ENCODE data around the gene C4A.
"Not testable (repeated sequence)": the region's sequence is repeated elsewhere in the genome, so short reads cannot be mapped to it uniquely, and the experiment has no call there.

C4A gene

DNA sequence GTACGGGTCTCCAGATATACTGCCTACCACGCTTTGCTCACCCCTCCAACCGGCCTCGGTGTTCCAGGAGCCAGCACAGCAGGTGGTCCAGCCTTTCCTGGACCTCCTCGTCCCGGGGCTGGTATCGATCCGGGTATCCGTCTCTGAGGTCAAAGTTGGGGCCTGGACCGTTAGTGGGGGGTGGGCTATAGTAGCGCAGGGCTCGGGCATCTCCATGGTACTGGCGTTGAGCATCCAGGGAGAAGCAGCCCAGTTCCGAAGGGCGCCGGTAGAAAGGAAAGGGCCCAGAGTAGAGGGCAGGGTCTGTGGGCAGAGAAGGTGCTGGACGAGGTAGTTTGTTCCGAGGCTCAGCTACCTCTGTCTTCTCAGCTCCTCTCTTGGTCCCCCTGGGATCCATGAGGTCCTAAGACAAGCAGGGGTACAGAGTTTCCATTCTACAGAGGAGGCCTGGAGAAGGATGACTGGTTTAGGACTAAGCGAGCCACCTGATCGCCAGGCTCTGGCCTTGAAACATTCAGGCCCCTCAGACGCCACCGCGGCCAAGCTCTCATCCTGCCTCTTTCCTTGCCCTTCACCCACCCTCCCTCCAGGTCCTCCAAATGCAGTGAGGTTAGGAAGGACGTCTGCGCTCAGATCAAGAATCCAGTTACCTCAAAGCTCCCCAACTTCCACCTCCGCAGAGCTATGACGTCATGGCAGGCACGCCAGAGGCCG, 10.4 kb upstream of the C4A start:
- no peak for DNase-seq (ENCODE audit: low read depth in 1 of 2, low spot score in 1 of 2)
- H3K27me3 ChIP-seq (ENCODE audit: insufficient read depth, poor library complexity, severe bottlenecking) = no peaks in the 10 kb centered on the region
- H3K27ac ChIP-seq (replicated peaks) = peak overlapping the region; percentile 93
- TF ChIP-seq POLR2AphosphoS5 (IDR thresholded peaks at IDR 0.05; ENCODE audit: low read depth) (no peak; the same call in 1 of the 2 replicates), SPI1 (IDR thresholded peaks at IDR 0.05; ENCODE audit: borderline replicate concordance, low read depth) (no peak), GABPA (IDR thresholded peaks at IDR 0.05; ENCODE audit: low read depth) (no peak)
- TF ChIP-seq, protein P1, sequence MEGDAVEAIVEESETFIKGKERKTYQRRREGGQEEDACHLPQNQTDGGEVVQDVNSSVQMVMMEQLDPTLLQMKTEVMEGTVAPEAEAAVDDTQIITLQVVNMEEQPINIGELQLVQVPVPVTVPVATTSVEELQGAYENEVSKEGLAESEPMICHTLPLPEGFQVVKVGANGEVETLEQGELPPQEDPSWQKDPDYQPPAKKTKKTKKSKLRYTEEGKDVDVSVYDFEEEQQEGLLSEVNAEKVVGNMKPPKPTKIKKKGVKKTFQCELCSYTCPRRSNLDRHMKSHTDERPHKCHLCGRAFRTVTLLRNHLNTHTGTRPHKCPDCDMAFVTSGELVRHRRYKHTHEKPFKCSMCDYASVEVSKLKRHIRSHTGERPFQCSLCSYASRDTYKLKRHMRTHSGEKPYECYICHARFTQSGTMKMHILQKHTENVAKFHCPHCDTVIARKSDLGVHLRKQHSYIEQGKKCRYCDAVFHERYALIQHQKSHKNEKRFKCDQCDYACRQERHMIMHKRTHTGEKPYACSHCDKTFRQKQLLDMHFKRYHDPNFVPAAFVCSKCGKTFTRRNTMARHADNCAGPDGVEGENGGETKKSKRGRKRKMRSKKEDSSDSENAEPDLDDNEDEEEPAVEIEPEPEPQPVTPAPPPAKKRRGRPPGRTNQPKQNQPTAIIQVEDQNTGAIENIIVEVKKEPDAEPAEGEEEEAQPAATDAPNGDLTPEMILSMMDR (IDR thresholded peaks at IDR 0.05; ENCODE audit: insufficient read depth, low read length) = no peak
- TF ChIP-seq, protein P2, sequence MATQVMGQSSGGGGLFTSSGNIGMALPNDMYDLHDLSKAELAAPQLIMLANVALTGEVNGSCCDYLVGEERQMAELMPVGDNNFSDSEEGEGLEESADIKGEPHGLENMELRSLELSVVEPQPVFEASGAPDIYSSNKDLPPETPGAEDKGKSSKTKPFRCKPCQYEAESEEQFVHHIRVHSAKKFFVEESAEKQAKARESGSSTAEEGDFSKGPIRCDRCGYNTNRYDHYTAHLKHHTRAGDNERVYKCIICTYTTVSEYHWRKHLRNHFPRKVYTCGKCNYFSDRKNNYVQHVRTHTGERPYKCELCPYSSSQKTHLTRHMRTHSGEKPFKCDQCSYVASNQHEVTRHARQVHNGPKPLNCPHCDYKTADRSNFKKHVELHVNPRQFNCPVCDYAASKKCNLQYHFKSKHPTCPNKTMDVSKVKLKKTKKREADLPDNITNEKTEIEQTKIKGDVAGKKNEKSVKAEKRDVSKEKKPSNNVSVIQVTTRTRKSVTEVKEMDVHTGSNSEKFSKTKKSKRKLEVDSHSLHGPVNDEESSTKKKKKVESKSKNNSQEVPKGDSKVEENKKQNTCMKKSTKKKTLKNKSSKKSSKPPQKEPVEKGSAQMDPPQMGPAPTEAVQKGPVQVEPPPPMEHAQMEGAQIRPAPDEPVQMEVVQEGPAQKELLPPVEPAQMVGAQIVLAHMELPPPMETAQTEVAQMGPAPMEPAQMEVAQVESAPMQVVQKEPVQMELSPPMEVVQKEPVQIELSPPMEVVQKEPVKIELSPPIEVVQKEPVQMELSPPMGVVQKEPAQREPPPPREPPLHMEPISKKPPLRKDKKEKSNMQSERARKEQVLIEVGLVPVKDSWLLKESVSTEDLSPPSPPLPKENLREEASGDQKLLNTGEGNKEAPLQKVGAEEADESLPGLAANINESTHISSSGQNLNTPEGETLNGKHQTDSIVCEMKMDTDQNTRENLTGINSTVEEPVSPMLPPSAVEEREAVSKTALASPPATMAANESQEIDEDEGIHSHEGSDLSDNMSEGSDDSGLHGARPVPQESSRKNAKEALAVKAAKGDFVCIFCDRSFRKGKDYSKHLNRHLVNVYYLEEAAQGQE (IDR thresholded peaks at IDR 0.05; ENCODE audit: insufficient replicate concordance, low read depth) = no peak
- peak overlapping the region; percentile 82 for H3K4me3 ChIP-seq (replicated peaks; ENCODE audit: insufficient read depth, low read length)

DNA sequence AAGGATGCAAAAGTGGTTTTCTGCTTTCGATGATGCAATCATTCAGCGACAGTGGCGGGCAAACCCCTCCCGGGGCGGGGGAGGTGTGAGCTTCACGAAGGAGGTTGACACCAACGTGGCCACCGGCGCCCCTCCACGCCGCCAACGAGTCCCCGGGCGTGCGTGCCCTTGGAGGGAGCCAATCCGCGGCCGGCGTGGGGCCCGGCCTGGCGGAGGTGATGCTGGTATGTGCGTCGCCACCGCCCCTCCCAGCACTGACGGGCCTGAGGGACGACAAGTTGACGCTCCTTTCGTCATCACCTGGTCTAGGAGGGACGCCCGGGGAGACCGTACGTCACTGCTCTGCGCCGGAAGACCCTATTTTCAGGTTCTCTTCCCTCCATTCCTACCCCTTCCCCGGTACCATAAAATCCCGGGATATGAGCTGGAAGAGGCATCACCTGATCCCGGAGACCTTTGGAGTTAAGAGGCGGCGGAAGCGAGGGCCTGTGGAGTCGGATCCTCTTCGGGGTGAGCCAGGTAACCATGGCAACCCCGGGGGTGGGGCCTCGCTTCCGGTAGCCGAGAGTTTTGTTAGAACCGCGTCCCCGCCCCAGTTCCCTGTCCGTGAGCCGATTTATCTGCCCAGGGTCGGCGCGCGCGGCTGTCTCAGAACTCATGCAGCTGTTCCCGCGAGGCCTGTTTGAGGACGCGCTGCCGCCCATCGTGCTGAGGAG, 9.7 kb upstream of the C4A start, which contains the start of gene DXO:
Gene DXO (minus strand): TSS at position 146 of the 716 bp plus-strand sequence. CDS start 463 bp downstream, outside the sequence.
- TF ChIP-seq POLR2AphosphoS5 (IDR thresholded peaks at IDR 0.05; ENCODE audit: low read depth) (peak; percentile 39; the same call in 1 of the 2 replicates), SPI1 (IDR thresholded peaks at IDR 0.05; ENCODE audit: borderline replicate concordance, low read depth) (no peak), GABPA (IDR thresholded peaks at IDR 0.05; ENCODE audit: low read depth) (peak; percentile 83)
- TF ChIP-seq, protein P2 (IDR thresholded peaks at IDR 0.05; ENCODE audit: insufficient replicate concordance, low read depth) = no peak
- TF ChIP-seq, protein P1 (IDR thresholded peaks at IDR 0.05; ENCODE audit: insufficient read depth, low read length) = no peak
- peak within 1 kb of the TSS; percentile 82 for H3K4me3 ChIP-seq (replicated peaks; ENCODE audit: insufficient read depth, low read length)
- H3K27ac ChIP-seq (replicated peaks) = peak within 1 kb of the TSS; percentile 93
- no peaks in the 10 kb centered on the region for H3K27me3 ChIP-seq (ENCODE audit: insufficient read depth, poor library complexity, severe bottlenecking)
- peak; percentile 99 to 100 for DNase-seq (ENCODE audit: low read depth in 1 of 2, low spot score in 1 of 2)

DNA sequence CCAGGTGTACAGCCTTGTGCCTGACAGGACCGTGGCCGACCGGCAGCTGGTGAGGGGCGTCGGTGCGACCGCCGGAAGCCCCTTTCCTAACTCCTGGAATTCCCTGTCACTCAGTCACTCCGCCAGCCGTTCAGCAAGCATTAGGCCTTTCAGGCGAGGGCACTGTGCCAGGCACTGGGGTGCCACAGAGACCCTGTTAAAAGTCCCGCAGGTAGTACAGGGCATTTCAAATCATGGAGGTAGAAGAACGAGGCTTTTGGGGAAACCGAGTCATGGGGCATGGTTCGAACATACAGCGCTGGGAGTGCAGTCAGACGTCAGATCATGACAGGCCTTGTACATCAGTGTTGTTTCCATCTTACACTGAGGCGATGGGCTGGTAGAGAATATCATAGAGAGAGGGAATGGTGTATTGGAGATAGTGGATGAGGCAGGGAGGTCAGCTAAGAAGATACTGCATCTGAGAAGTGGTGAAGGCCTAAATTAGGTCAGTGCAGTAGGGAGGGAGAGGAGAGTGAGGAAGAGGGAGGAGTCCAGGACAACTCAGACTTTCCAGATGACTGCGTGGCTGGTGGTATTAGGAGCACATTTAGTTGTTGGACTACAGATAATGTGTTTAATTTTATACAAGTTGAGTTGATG, 9.0 kb upstream of the C4A start:
- no peak for DNase-seq (ENCODE audit: low read depth in 1 of 2, low spot score in 1 of 2)
- H3K4me3 ChIP-seq (replicated peaks; ENCODE audit: insufficient read depth, low read length) = peak overlapping the region; percentile 82
- H3K27me3 ChIP-seq (ENCODE audit: insufficient read depth, poor library complexity, severe bottlenecking) = no peaks in the 10 kb centered on the region
- peak overlapping the region; percentile 93 for H3K27ac ChIP-seq (replicated peaks)
- TF ChIP-seq, protein P2 (IDR thresholded peaks at IDR 0.05; ENCODE audit: insufficient replicate concordance, low read depth) = no peak
- TF ChIP-seq GABPA (IDR thresholded peaks at IDR 0.05; ENCODE audit: low read depth) (no peak), POLR2AphosphoS5 (IDR thresholded peaks at IDR 0.05; ENCODE audit: low read depth) (no peak), SPI1 (IDR thresholded peaks at IDR 0.05; ENCODE audit: borderline replicate concordance, low read depth) (no peak)
- TF ChIP-seq, protein P1 (IDR thresholded peaks at IDR 0.05; ENCODE audit: insufficient read depth, low read length) = no peak

DNA sequence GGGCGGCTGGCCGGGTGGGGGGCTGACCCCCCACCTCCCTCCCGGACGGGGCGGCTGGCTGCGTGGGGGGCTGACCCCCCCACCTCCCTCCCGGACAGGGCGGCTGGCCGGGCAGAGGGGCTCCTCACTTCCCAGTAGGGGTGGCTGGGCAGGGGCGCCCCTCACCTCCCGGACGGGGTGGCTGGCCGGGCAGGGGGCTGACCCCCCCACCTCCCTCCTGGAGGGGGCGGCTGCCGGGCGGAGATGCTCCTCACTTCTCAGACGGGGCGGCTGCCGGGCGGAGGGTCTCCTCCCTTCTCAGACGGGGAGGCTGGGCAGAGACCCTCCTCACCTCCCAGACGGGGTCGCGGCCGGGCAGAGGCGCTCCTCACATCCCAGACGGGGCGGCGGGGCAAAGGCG, 5.8 kb upstream of the C4A start:
- H3K27me3 ChIP-seq (ENCODE audit: insufficient read depth, poor library complexity, severe bottlenecking); H3K4me3 ChIP-seq (replicated peaks; ENCODE audit: insufficient read depth, low read length); DNase-seq (ENCODE audit: low read depth in 1 of 2, low spot score in 1 of 2); H3K27ac ChIP-seq (replicated peaks): not testable (repeated sequence)
